A549 (cell line): ENCODE results near the gene KCTD18. TPM values are rescaled to one million over a fixed set of nuclear protein-coding genes. Genes with fewer than 3 reads are reported as not detected.
A peak's percentile ranks its signal among the peaks of the same experiment; 100 is the strongest.

ENCODE experiments used
- ATAC-seq, 2 experiments: fragments of 200-7000 bp in 1 of 2; fragments of >200 bp in 1 of 2; cut with Nextera tagmentation in 1 of 2; cut with Tn5 transposase in 1 of 2; 3 replicates each; pipeline versions ENCODE4 v1.8.0 to v1.9.1; 2018 to 2020; ENCODE audit warnings: mild to moderate bottlenecking in 1 of 2, moderate library complexity in 1 of 2
- CTCF ChIA-PET: fragments of 300-600 bp; sonication (Branson Sonifier 250); formaldehyde crosslinking; extraction: SDS; loops from one replicate; lab custom pipeline; 2021; ENCODE audit warnings: antibody characterized with exemption, inconsistent platforms; lab: Yijun Ruan, JAX
- POLR2A ChIA-PET: fragments of 350-600 bp; formaldehyde crosslinking; extraction: SDS; loops from one replicate; lab custom pipeline; 2021; ENCODE audit warnings: antibody characterized with exemption, inconsistent platforms; lab: Yijun Ruan, JAX
- DNase-seq, 2 experiments: peaks; one replicate each; pipeline versions ENCODE4 v3.0.0 to v3.0.0-alpha.2; 2011 to 2016; ENCODE audit warnings: low read depth in 1 of 2, low spot score in 1 of 2
- FAIRE-seq: peaks from 2 replicates; lab custom pipeline; 2011; peaks lifted over from hg19 to GRCh38; lab: Jason Lieb, UNC
- H3K27ac ChIP-seq, 2 experiments: fragments of >200 bp; sonication (Bioruptor Twin); formaldehyde crosslinking; 3 replicates each; pipeline ENCODE4 v1.5.1; 2016 to 2017
- H3K4me1 ChIP-seq: fragments of >200 bp; sonication (Bioruptor Twin); formaldehyde crosslinking; 3 replicates; pipeline ENCODE4 v1.6.1; 2016
- H3K4me2 ChIP-seq: fragments of >200 bp; sonication (Bioruptor Twin); formaldehyde crosslinking; 3 replicates; pipeline ENCODE4 v1.6.1; 2016
- H3K4me3 ChIP-seq: fragments of >200 bp; sonication (Bioruptor Twin); formaldehyde crosslinking; 3 replicates; pipeline ENCODE4 v1.5.1; 2016
- H3K9me3 ChIP-seq: fragments of >200 bp; sonication (Bioruptor Twin); formaldehyde crosslinking; 3 replicates; pipeline ENCODE4 v1.6.1; 2016
- CHD2 ChIP-seq: fragments of 150-350 bp; IDR thresholded peaks from 2 replicates; pipeline ENCODE4 v1.6.1; 2014; ENCODE audit warnings: low read length; ENCODE audit not compliant: partially characterized antibody
- EP300 ChIP-seq, 2 experiments: fragments of >200 bp; sonication (Bioruptor Twin); formaldehyde crosslinking; IDR thresholded peaks; 2 replicates in 1 of 2; 3 replicates in 1 of 2; pipeline ENCODE4 v1.6.1; 2016 to 2017
- FOSB ChIP-seq: fragments of 250-450 bp; sonication (Bioruptor Pico); IDR thresholded peaks from 2 replicates; pipeline ENCODE4 v1.5.0; 2020; ENCODE audit warnings: mild to moderate bottlenecking, moderate library complexity
- HOXA7 ChIP-seq: fragments of 250-450 bp; sonication (Bioruptor Pico); IDR thresholded peaks from 2 replicates; pipeline ENCODE4 v1.5.0; 2020; ENCODE audit warnings: mild to moderate bottlenecking, moderate library complexity
- KDM1A ChIP-seq: fragments of 200-600 bp; sonication (generic); IDR thresholded peaks from 2 replicates; pipeline ENCODE4 v1.6.1; 2016; ENCODE audit warnings: low read depth, mild to moderate bottlenecking
- KDM5A ChIP-seq: fragments of 200-600 bp; sonication (generic); IDR thresholded peaks from 2 replicates; pipeline ENCODE4 v1.6.1; 2016; ENCODE audit warnings: antibody characterized with exemption, mild to moderate bottlenecking
- MYC ChIP-seq: IDR thresholded peaks from 2 replicates; pipeline ENCODE4 v1.6.1; 2012; ENCODE audit warnings: mild to moderate bottlenecking, inconsistent platforms, low read length, improper control_type of control experiment, borderline replicate concordance
- NPAS2 ChIP-seq: fragments of 250-450 bp; sonication (Bioruptor Pico); IDR thresholded peaks from 2 replicates; pipeline ENCODE4 v1.8.0; 2022; ENCODE audit warnings: mild to moderate bottlenecking, moderate library complexity, borderline replicate concordance
- POLR2A ChIP-seq: IDR thresholded peaks from 2 replicates; pipeline ENCODE4 v1.6.1; 2012; ENCODE audit warnings: mild to moderate bottlenecking, low read length
- POLR2AphosphoS2 ChIP-seq: conservative IDR thresholded peaks from 2 replicates; pipeline ENCODE4 v1.6.1; 2012; ENCODE audit warnings: low read length, improper control_type of control experiment, inconsistent platforms
- RAD21 ChIP-seq, 2 experiments: fragments of >200 bp in 1 of 2; sonication (Bioruptor Twin) in 1 of 2; formaldehyde crosslinking in 1 of 2; IDR thresholded peaks in 1 of 2; conservative IDR thresholded peaks in 1 of 2; 2 replicates in 1 of 2; 3 replicates in 1 of 2; pipeline ENCODE4 v1.6.1; 2012 to 2018; ENCODE audit warnings: inconsistent platforms in 1 of 2
- TFCP2L1 ChIP-seq: fragments of 250-450 bp; sonication (Bioruptor Pico); IDR thresholded peaks from 2 replicates; pipeline ENCODE4 v1.5.0; 2021; ENCODE audit warnings: mild to moderate bottlenecking
- ZFP36 ChIP-seq: fragments of 450-650 bp; IDR thresholded peaks from 2 replicates; pipeline ENCODE4 v1.6.1; 2014; ENCODE audit warnings: borderline replicate concordance; ENCODE audit not compliant: partially characterized antibody
- ZNF302 ChIP-seq: fragments of 250-450 bp; sonication (Bioruptor Pico); IDR thresholded peaks from 2 replicates; pipeline ENCODE4 v1.9.0; 2021; ENCODE audit warnings: inconsistent platforms, mild to moderate bottlenecking, moderate library complexity
- ZSCAN20 ChIP-seq: fragments of 250-450 bp; sonication (Bioruptor Pico); IDR thresholded peaks from 2 replicates; pipeline ENCODE4 v1.8.0; 2022; ENCODE audit warnings: mild to moderate bottlenecking, moderate library complexity
- WGBS: methylation state at CpG from one replicate; pipeline ENCODE4 v1.1.6; 2017; ENCODE audit errors: missing lambda C conversion rate; 5-methylcytosine and 5-hydroxymethylcytosine counted together
- polyA plus RNA-seq, 4 experiments: library from polyadenylated mRNA; depleted of rRNA in 3 of 4; stranded (reverse); fragments of >200 nt; fragmentation: RNase III in 1 of 4; extraction: RNeasy Plus Mini Kit Qiagen cat#74134 plus additional on column Dnase treatment in 1 of 4; gene quantifications; 2 replicates in 3 of 4; 3 replicates in 1 of 4; pipeline ENCODE4 v1.2.3, GENCODE V29; 2011 to 2017
- TF ChIP-seq, protein P1 (sequence below): fragments of 250-450 bp; sonication (Bioruptor Pico); IDR thresholded peaks from 2 replicates; pipeline ENCODE4 v1.5.0; 2021; ENCODE audit warnings: mild to moderate bottlenecking, moderate library complexity, borderline replicate concordance
- TF ChIP-seq, protein P2 (sequence below): fragments of >200 bp; sonication (Bioruptor Twin); formaldehyde crosslinking; IDR thresholded peaks from 3 replicates; pipeline ENCODE4 v1.6.1; 2016
- TF ChIP-seq, protein P3 (sequence below): fragments of 250-450 bp; sonication (Bioruptor Pico); IDR thresholded peaks from 2 replicates; pipeline ENCODE4 v1.5.0; 2020; ENCODE audit warnings: low read depth, mild to moderate bottlenecking, moderate library complexity

Gene KCTD18
- polyA plus RNA-seq, 2 of the 4 experiments (the other 2 are of a cell fraction) = 12.2 to 21.3 TPM

DNA sequence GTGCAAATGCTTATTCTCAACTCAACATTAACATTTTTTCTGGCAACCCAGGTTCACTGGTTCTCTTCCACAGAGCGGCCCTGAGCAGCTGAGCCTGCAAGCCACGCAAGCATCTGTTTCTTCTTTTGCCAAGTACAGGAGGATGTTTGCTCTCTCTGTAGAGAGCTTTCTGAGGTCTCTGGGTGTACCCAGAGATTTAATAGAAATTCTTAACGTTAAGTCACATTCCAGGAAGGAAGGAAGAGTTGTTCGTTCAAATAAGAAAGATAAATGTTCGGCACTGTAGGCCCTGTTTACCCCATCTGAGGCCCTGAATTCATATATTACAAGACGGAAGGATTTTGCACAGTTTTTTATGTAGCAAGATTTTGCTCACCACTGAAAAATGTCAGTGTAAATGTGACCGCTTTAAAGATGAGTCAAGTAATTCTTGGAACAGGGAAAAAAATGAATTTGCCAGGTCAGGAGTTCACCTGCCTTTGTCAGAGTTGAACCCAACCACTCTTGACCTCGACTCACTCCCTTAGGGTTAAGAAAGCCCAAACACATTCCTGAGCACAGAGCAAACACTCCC, 30.1 kb downstream of the KCTD18 start (continued):
- TF ChIP-seq ZFP36 (no peak), POLR2AphosphoS2 (no peak), ZNF302 (CRISPR knock-in tag) (no peak), KDM5A (no peak), FOSB (CRISPR knock-in tag) (no peak)
- TF ChIP-seq, protein P1, sequence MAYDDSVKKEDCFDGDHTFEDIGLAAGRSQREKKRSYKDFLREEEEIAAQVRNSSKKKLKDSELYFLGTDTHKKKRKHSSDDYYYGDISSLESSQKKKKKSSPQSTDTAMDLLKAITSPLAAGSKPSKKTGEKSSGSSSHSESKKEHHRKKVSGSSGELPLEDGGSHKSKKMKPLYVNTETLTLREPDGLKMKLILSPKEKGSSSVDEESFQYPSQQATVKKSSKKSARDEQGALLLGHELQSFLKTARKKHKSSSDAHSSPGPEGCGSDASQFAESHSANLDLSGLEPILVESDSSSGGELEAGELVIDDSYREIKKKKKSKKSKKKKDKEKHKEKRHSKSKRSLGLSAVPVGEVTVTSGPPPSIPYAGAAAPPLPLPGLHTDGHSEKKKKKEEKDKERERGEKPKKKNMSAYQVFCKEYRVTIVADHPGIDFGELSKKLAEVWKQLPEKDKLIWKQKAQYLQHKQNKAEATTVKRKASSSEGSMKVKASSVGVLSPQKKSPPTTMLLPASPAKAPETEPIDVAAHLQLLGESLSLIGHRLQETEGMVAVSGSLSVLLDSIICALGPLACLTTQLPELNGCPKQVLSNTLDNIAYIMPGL (CRISPR knock-in tag) = no peak
- TF ChIP-seq, protein P2, sequence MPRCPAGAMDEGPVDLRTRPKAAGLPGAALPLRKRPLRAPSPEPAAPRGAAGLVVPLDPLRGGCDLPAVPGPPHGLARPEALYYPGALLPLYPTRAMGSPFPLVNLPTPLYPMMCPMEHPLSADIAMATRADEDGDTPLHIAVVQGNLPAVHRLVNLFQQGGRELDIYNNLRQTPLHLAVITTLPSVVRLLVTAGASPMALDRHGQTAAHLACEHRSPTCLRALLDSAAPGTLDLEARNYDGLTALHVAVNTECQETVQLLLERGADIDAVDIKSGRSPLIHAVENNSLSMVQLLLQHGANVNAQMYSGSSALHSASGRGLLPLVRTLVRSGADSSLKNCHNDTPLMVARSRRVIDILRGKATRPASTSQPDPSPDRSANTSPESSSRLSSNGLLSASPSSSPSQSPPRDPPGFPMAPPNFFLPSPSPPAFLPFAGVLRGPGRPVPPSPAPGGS = no peak

DNA sequence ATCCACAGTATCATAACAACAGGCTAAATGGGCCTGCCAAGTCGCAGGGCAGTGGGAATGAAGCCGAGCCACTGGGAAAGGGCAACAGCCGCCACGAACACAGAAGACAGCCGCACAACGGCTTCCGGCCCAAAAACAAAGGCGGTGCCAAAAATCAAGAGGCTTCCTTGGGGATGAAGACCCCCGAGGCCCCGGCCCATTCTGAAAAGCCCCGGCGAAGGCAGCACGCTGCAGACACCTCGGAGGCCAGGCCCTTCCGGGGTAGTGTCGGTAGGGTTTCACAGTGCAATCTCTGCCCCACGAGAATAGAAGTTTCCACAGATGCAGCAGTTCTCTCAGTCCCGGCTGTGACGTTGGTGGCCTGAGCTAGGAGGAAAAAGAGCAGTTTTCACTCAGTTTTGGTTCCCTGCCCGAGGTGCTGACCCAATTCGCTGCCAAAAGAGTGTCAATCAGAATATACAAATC, 32.2 kb downstream of the KCTD18 start:
- DNase-seq (no peak), ATAC-seq (no peak), FAIRE-seq (no peak)
- Histone ChIP-seq H3K4me3 (no peak overlapping the region), H3K4me1 (peaks cover 49% of the 10 kb centered on the region), H3K9me3 (no peaks in the 10 kb centered on the region), H3K27ac (peak overlapping the region; percentile 90 to 92; a peak in 5 of 6 replicates), H3K4me2 (no peak overlapping the region)
- 93% methylated on average over 21 of the region's 21 CpGs for WGBS
- TF ChIP-seq ZSCAN20 (no peak), KDM1A (no peak), NPAS2 (CRISPR knock-in tag) (no peak), EP300 (IDR thresholded peaks at IDR 0.05) (no peak), KDM5A (no peak), POLR2A (no peak), MYC (no peak), ZNF302 (CRISPR knock-in tag) (no peak)
- POLR2A ChIA-PET = no interaction called here
- CTCF ChIA-PET = interaction anchor here (0.6 to 2.5 kb wide), 4 partner anchors 10 to 498 kb away, joined by 3 to 7 read pairs (median 5); no protein-coding TSS in a partner anchor

DNA sequence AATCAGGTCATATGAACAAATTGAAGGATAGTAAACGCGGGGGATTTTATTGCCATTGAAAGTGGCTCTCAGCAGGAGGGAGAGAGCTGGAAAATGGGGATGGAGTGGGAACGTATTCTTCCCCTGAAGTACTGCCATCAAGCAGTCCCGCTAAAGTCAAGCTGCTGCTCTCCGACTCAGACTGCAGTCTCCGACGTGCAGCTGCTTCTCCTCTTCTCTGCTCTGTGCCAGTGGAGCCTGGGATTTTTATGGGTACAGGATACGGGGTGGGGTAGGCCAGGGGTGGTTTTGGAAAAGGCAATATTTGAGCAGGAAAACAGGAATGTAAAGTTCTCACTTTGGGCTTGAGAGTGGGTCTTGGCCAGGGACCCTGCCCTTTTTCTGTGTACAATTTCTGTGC, 33.0 kb downstream of the KCTD18 start:
- Histone ChIP-seq H3K9me3 (no peaks in the 10 kb centered on the region), H3K4me3 (no peak overlapping the region), H3K27ac (peak overlapping the region in 1 of 2 experiments; percentile 64; a peak in 3 of 6 replicates), H3K4me1 (peaks cover 40% of the 10 kb centered on the region), H3K4me2 (no peak overlapping the region)
- DNase-seq (no peak), ATAC-seq (no peak)
- CTCF ChIA-PET = interaction anchor here (0.6 to 2.5 kb wide), 4 partner anchors 14 to 497 kb away, joined by 3 to 7 read pairs (median 3); no protein-coding TSS in a partner anchor
- WGBS = 92% methylated on average over 8 of the region's 8 CpGs
- POLR2A ChIA-PET = no interaction called here
- TF ChIP-seq HOXA7 (CRISPR knock-in tag) (no peak), TFCP2L1 (CRISPR knock-in tag) (no peak), POLR2A (no peak), KDM5A (no peak), RAD21 (conservative IDR thresholded peaks at IDR 0.05 in 1 of 2, IDR thresholded peaks at IDR 0.05 in 1 of 2) (no peak), CHD2 (no peak)
- TF ChIP-seq, protein P3, sequence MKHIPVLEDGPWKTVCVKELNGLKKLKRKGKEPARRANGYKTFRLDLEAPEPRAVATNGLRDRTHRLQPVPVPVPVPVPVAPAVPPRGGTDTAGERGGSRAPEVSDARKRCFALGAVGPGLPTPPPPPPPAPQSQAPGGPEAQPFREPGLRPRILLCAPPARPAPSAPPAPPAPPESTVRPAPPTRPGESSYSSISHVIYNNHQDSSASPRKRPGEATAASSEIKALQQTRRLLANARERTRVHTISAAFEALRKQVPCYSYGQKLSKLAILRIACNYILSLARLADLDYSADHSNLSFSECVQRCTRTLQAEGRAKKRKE (CRISPR knock-in tag) = no peak
- TF ChIP-seq, all 56 proteins: peak for 0
- FAIRE-seq = no peak
